B cell (primary cell): ENCODE data around the gene PYCARD.

Source experiments
- CTCF ChIP-seq: fragments of 200-600 bp; IDR thresholded peaks from one replicate; pipeline ENCODE4 v1.8.0; 2022; ENCODE audit warnings: antibody characterized with exemption, mild to moderate bottlenecking
- EZH2 ChIP-seq: IDR thresholded peaks from 2 replicates; pipeline ENCODE4 v1.6.1; 2012; ENCODE audit warnings: borderline replicate concordance, low read depth, mild to moderate bottlenecking, moderate library complexity, low read length; ENCODE audit not compliant: insufficient read depth, poor library complexity, severe bottlenecking

- TF ChIP-seq CTCF (no peak), EZH2 (no peak)
Measured at GRCh38 chr16:31213877-31214707, 11.5 kb upstream of the PYCARD start, which contains the start of gene TRIM72.
